ENCODE data around the gene PCDHGA1.

PCDHGA1 gene

GRCh38 chr5:141491323-141492167, 161.2 kb downstream of the PCDHGA1 start:
- TF ChIP-seq CTCF (IDR thresholded peaks at IDR 0.05), result no peak

GRCh38 chr5:141492168-141492885, 162.0 kb downstream of the PCDHGA1 start:
- TF ChIP-seq CTCF (IDR thresholded peaks at IDR 0.05), result no peak

- no peak for TF ChIP-seq CTCF (IDR thresholded peaks at IDR 0.05)
Observed at GRCh38 chr5:141493500-141494422, 163.4 kb downstream of the PCDHGA1 start.

- TF ChIP-seq CTCF (IDR thresholded peaks at IDR 0.05), result no peak
Observed at GRCh38 chr5:141494761-141495452, 164.6 kb downstream of the PCDHGA1 start.

- no peak for TF ChIP-seq CTCF (IDR thresholded peaks at IDR 0.05)
Observed at GRCh38 chr5:141495453-141495811, 165.1 kb downstream of the PCDHGA1 start.

GRCh38 chr5:141496038-141496437, 165.7 kb downstream of the PCDHGA1 start:
- TF ChIP-seq CTCF (IDR thresholded peaks at IDR 0.05), result no peak

GRCh38 chr5:141501761-141502160, 171.4 kb downstream of the PCDHGA1 start:
- no peak for TF ChIP-seq CTCF (IDR thresholded peaks at IDR 0.05)

All from LNCAP (cell line).